ENCODE measurements around the gene ANKH. TPM values are rescaled to one million over a fixed set of nuclear protein-coding genes. Genes with fewer than 3 reads are reported as not detected.

The ANKH gene
- total RNA-seq, 4 donors from 2014 or later: 33.4 to 49.4 (median 38.0) TPM

- WGBS: 53% methylated on average over 4 of the region's 4 CpGs
- intact Hi-C loops (cut with DNase I): no loop called here
- H3K4me3 ChIP-seq: no peak overlapping the region
These were observed 199.5 kb downstream of the ANKH start for GRCh38 chr5:14672082-14672481.

GRCh38 chr5:14671414-14671813 lies 200.2 kb downstream of the ANKH start:
- Histone ChIP-seq H3K4me1 (peaks cover 50 to 75% (median 60%) of the 10 kb centered on the region in 4 donors), H3K27me3 (no peaks in the 10 kb centered on the region), H3K27ac (replicated peaks in 1 of 4) (no peak overlapping the region), H3K36me3 (peaks cover 0 to 6% (median 0%) of the 10 kb centered on the region in 4 donors), H3K9me3 (no peaks in the 10 kb centered on the region), H3K4me3 (no peak overlapping the region)
- DNase-seq (ENCODE audit: extremely low spot score): no peak
- TF ChIP-seq CTCF (IDR thresholded peaks at IDR 0.05) (no peak), POLR2A (IDR thresholded peaks at IDR 0.05; ENCODE audit: low read depth) (no peak), EP300 (IDR thresholded peaks at IDR 0.05) (no peak), POLR2AphosphoS5 (IDR thresholded peaks at IDR 0.05) (no peak)
- 31% methylated on average over 2 of the region's 2 CpGs for WGBS
- intact Hi-C loops (cut with DNase I): no loop called here

More at GRCh38 chr5:14672082-14672481, 199.5 kb downstream of the ANKH start:
- H3K27me3 ChIP-seq: no peaks in the 10 kb centered on the region
- DNase-seq (ENCODE audit: extremely low spot score): no peak
- H3K36me3 ChIP-seq: peaks cover 0 to 6% (median 0%) of the 10 kb centered on the region in 4 donors
- H3K4me1 ChIP-seq: peaks cover 47 to 70% (median 56%) of the 10 kb centered on the region in 4 donors
- no peak overlapping the region for H3K27ac ChIP-seq (replicated peaks in 1 of 4)
- H3K9me3 ChIP-seq: no peaks in the 10 kb centered on the region
- TF ChIP-seq POLR2A (IDR thresholded peaks at IDR 0.05; ENCODE audit: low read depth) (no peak), CTCF (IDR thresholded peaks at IDR 0.05) (no peak), EP300 (IDR thresholded peaks at IDR 0.05) (no peak), POLR2AphosphoS5 (IDR thresholded peaks at IDR 0.05) (no peak)

GRCh38 chr5:14669975-14670374 lies 201.6 kb downstream of the ANKH start:
- H3K27me3 ChIP-seq: no peaks in the 10 kb centered on the region
- H3K9me3 ChIP-seq: no peaks in the 10 kb centered on the region
- no peak overlapping the region for H3K4me3 ChIP-seq
- no peak for DNase-seq (ENCODE audit: extremely low spot score)
- WGBS: 72% methylated on average over 1 of the region's 1 CpG
- H3K4me1 ChIP-seq: peaks cover 50 to 74% (median 60%) of the 10 kb centered on the region in 4 donors
- peaks cover 0 to 6% (median 0%) of the 10 kb centered on the region in 4 donors for H3K36me3 ChIP-seq
- TF ChIP-seq EP300 (IDR thresholded peaks at IDR 0.05): no peak
- no peak for TF ChIP-seq POLR2AphosphoS5 (IDR thresholded peaks at IDR 0.05)
- no peak for TF ChIP-seq CTCF (IDR thresholded peaks at IDR 0.05)
- TF ChIP-seq POLR2A (IDR thresholded peaks at IDR 0.05; ENCODE audit: low read depth): no peak
- no peak overlapping the region for H3K27ac ChIP-seq (replicated peaks in 1 of 4)
- intact Hi-C loops (cut with DNase I): no loop called here

- H3K36me3 ChIP-seq: peaks cover 0 to 5% (median 0%) of the 10 kb centered on the region in 4 donors
- no peak for TF ChIP-seq CTCF (IDR thresholded peaks at IDR 0.05)
- TF ChIP-seq EP300 (IDR thresholded peaks at IDR 0.05): no peak
- TF ChIP-seq POLR2A (IDR thresholded peaks at IDR 0.05; ENCODE audit: low read depth): no peak
- no peak for TF ChIP-seq POLR2AphosphoS5 (IDR thresholded peaks at IDR 0.05)
- H3K9me3 ChIP-seq: no peaks in the 10 kb centered on the region
- H3K4me3 ChIP-seq: no peak overlapping the region
- no peak overlapping the region for H3K27ac ChIP-seq (replicated peaks in 1 of 4)
- H3K4me1 ChIP-seq: peaks cover 50 to 68% (median 60%) of the 10 kb centered on the region in 4 donors
- 90% methylated on average over 5 of the region's 5 CpGs for WGBS
- intact Hi-C loops (cut with DNase I): no loop called here
- H3K27me3 ChIP-seq: no peaks in the 10 kb centered on the region
- DNase-seq (ENCODE audit: extremely low spot score): no peak
These were observed 202.2 kb downstream of the ANKH start for GRCh38 chr5:14669415-14669814.

- no peaks in the 10 kb centered on the region for H3K36me3 ChIP-seq
- no peaks in the 10 kb centered on the region for H3K9me3 ChIP-seq
- WGBS: 93% methylated on average over 5 of the region's 5 CpGs
- DNase-seq (ENCODE audit: extremely low spot score): no peak
- H3K27me3 ChIP-seq: no peaks in the 10 kb centered on the region
- no peak overlapping the region for H3K4me3 ChIP-seq
- no peak for TF ChIP-seq POLR2AphosphoS5 (IDR thresholded peaks at IDR 0.05)
- peaks cover 54 to 67% (median 60%) of the 10 kb centered on the region in 4 donors for H3K4me1 ChIP-seq
- H3K27ac ChIP-seq (replicated peaks in 1 of 4): no peak overlapping the region
- intact Hi-C loops (cut with DNase I): no loop called here
These were observed 203.4 kb downstream of the ANKH start for GRCh38 chr5:14668181-14668591.
